H1 (cell line): ENCODE data around the gene SPPL3. TPM values are rescaled to one million over a fixed set of nuclear protein-coding genes. Genes with fewer than 3 reads are reported as not detected.

Experiments
- CTCF ChIA-PET: fragments of 300-600 bp; sonication (Branson Sonifier 250); formaldehyde crosslinking; loops from one replicate; lab custom pipeline; 2021; ENCODE audit not compliant: partially characterized antibody; lab: Charles Lee
- POLR2A ChIA-PET: fragments of 300-600 bp; sonication (Branson Sonifier 250); formaldehyde crosslinking; loops from one replicate; lab custom pipeline; 2021; ENCODE audit warnings: inconsistent platforms; ENCODE audit not compliant: partially characterized antibody; lab: Charles Lee
- DNase-seq, 2 experiments: peaks; one replicate each; pipeline versions ENCODE4 v3.0.0 to v3.0.0-alpha.2; 2010 to 2022; ENCODE audit warnings: low spot score in 2 of 2, low read depth in 1 of 2, mixed read lengths in 1 of 2
- FAIRE-seq: peaks from 2 replicates; lab custom pipeline; 2011; peaks lifted over from hg19 to GRCh38; lab: Jason Lieb, UNC
- H2AFZ ChIP-seq: 2 replicates; pipeline ENCODE4 v1.8.1; 2012; ENCODE audit warnings: low read length, inconsistent platforms
- H2AK5ac ChIP-seq: 2 replicates; pipeline ENCODE4 v1.6.1; 2013; ENCODE audit warnings: low read depth, low read length
- H2BK120ac ChIP-seq: replicated peaks from 2 replicates; pipeline ENCODE3; 2013; ENCODE audit warnings: low read depth, low read length, inconsistent platforms
- H2BK12ac ChIP-seq: 2 replicates; pipeline ENCODE4 v1.6.1; 2013; ENCODE audit warnings: low read depth, low read length
- H2BK15ac ChIP-seq: 2 replicates; pipeline ENCODE4 v1.6.1; 2013; ENCODE audit warnings: low read length
- H2BK20ac ChIP-seq: 2 replicates; pipeline ENCODE4 v1.6.1; 2013; ENCODE audit warnings: low read length
- H2BK5ac ChIP-seq: 2 replicates; pipeline ENCODE4 v1.6.1; 2013; ENCODE audit warnings: low read depth, low read length
- H3K14ac ChIP-seq: 2 replicates; pipeline ENCODE4 v1.6.1; 2013; ENCODE audit warnings: inconsistent platforms; ENCODE audit not compliant: insufficient read length
- H3K18ac ChIP-seq: 2 replicates; pipeline ENCODE4 v1.6.1; 2013; ENCODE audit warnings: low read length; ENCODE audit errors: extremely low read depth
- H3K23ac ChIP-seq: 2 replicates; pipeline ENCODE4 v1.6.1; 2013; ENCODE audit warnings: inconsistent platforms; ENCODE audit not compliant: insufficient read length
- H3K23me2 ChIP-seq: 2 replicates; pipeline ENCODE4 v1.6.1; 2013; ENCODE audit warnings: low read depth, low read length
- H3K27ac ChIP-seq: 2 replicates; pipeline ENCODE4 v1.6.1; 2011; ENCODE audit warnings: low read depth, low read length, inconsistent platforms
- H3K27me3 ChIP-seq, 4 experiments: replicated peaks in 1 of 4; 1 replicate in 1 of 4; 2 replicates in 3 of 4; pipeline versions ENCODE4 v1.6.1 to v1.8.1; 2011 to 2013; ENCODE audit warnings: low read length in 3 of 4, mild to moderate bottlenecking in 3 of 4, inconsistent platforms in 2 of 4, mixed read lengths in 2 of 4, moderate library complexity in 1 of 4; ENCODE audit not compliant: control insufficient read depth in 3 of 4, insufficient read depth in 3 of 4; ENCODE audit errors: extremely low read depth in 1 of 4
- H3K36me3 ChIP-seq, 4 experiments: 2 replicates each; pipeline versions ENCODE4 v1.6.1 to v1.8.1; 2011 to 2013; ENCODE audit warnings: mild to moderate bottlenecking in 4 of 4, low read length in 3 of 4, moderate library complexity in 2 of 4, control low read depth in 1 of 4, inconsistent platforms in 1 of 4; ENCODE audit not compliant: insufficient read depth in 4 of 4, control insufficient read depth in 2 of 4
- H3K4ac ChIP-seq: replicated peaks from 2 replicates; pipeline ENCODE3; 2013; ENCODE audit warnings: low read length, low read depth, mixed read lengths, inconsistent platforms; ENCODE audit not compliant: insufficient read length
- H3K4me1 ChIP-seq, 4 experiments: replicated peaks in 1 of 4; 1 replicate in 1 of 4; 2 replicates in 3 of 4; pipeline versions ENCODE4 v1.6.1 to v1.8.1; 2011 to 2013; ENCODE audit warnings: low read length in 3 of 4, inconsistent platforms in 2 of 4, mixed read lengths in 1 of 4; ENCODE audit not compliant: insufficient read depth in 4 of 4, control insufficient read depth in 3 of 4
- H3K4me2 ChIP-seq, 2 experiments: 2 replicates each; pipeline versions ENCODE4 v1.6.1 to v1.8.1; 2011 to 2013; ENCODE audit warnings: low read depth in 2 of 2, low read length in 2 of 2, control low read depth in 1 of 2, inconsistent platforms in 1 of 2, mild to moderate bottlenecking in 1 of 2; ENCODE audit not compliant: insufficient read depth in 1 of 2
- H3K4me3 ChIP-seq, 4 experiments: fragments of 200-600, 300-600 bp in 1 of 4; sonication (generic), shearing (Covaris generic), sonication (Bioruptor Twin) in 1 of 4; 2 replicates each; pipeline versions ENCODE4 v1.5.1 to v1.8.1; 2011 to 2016; ENCODE audit warnings: low read length in 4 of 4, low read depth in 3 of 4, control low read depth in 2 of 4, inconsistent platforms in 2 of 4, mild to moderate bottlenecking in 2 of 4, mixed read lengths in 1 of 4, moderate library complexity in 1 of 4; ENCODE audit not compliant: insufficient read depth in 2 of 4; ENCODE audit errors: extremely low read depth in 1 of 4
- H3K56ac ChIP-seq: replicated peaks from 2 replicates; pipeline ENCODE3; 2013; ENCODE audit warnings: low read depth, mild to moderate bottlenecking, mixed read lengths, low read length, inconsistent platforms; ENCODE audit not compliant: insufficient read length
- H3K79me1 ChIP-seq: 2 replicates; pipeline ENCODE4 v1.6.1; 2013; ENCODE audit warnings: low read depth, low read length, control low read depth
- H3K79me2 ChIP-seq, 2 experiments: 2 replicates each; pipeline versions ENCODE4 v1.6.1 to v1.8.1; 2012 to 2013; ENCODE audit warnings: low read length in 2 of 2, mild to moderate bottlenecking in 2 of 2, inconsistent platforms in 1 of 2; ENCODE audit not compliant: insufficient read depth in 2 of 2, control insufficient read depth in 1 of 2
- H3K9ac ChIP-seq, 4 experiments: replicated peaks in 1 of 4; 1 replicate in 1 of 4; 2 replicates in 3 of 4; pipeline versions ENCODE4 v1.6.1 to v1.8.1; 2011 to 2013; ENCODE audit warnings: low read depth in 3 of 4, low read length in 3 of 4, control low read depth in 2 of 4, mild to moderate bottlenecking in 2 of 4, moderate library complexity in 2 of 4, inconsistent platforms in 1 of 4; ENCODE audit errors: extremely low read depth in 1 of 4
- H3K9me3 ChIP-seq, 2 experiments: 2 replicates each; pipeline versions ENCODE4 v1.6.1 to v1.8.1; 2012 to 2013; ENCODE audit warnings: mild to moderate bottlenecking in 2 of 2, moderate library complexity in 2 of 2, control low read depth in 1 of 2, inconsistent platforms in 1 of 2, low read depth in 1 of 2, low read length in 1 of 2, mixed read lengths in 1 of 2; ENCODE audit not compliant: insufficient read depth in 2 of 2
- H4K20me1 ChIP-seq, 2 experiments: replicated peaks in 1 of 2; 2 replicates each; pipeline versions ENCODE3 to v1.8.1; 2011 to 2013; ENCODE audit warnings: inconsistent platforms in 2 of 2, low read length in 2 of 2, mild to moderate bottlenecking in 1 of 2; ENCODE audit not compliant: insufficient read depth in 2 of 2, control insufficient read depth in 1 of 2
- H4K5ac ChIP-seq: 2 replicates; pipeline ENCODE4 v1.6.1; 2013; ENCODE audit warnings: low read length, low read depth, mixed read lengths, inconsistent platforms; ENCODE audit not compliant: insufficient read length
- H4K8ac ChIP-seq: 2 replicates; pipeline ENCODE4 v1.8.0; 2013; ENCODE audit warnings: mild to moderate bottlenecking, moderate library complexity, low read length, inconsistent platforms; ENCODE audit not compliant: insufficient read depth; ENCODE audit errors: extremely low read depth
- H4K91ac ChIP-seq: replicated peaks from 2 replicates; pipeline ENCODE3; 2013; ENCODE audit warnings: low read length, mixed read lengths, inconsistent platforms; ENCODE audit not compliant: insufficient read length
- JUN ChIP-seq: IDR thresholded peaks from 2 replicates; pipeline ENCODE4 v1.6.1; 2011; ENCODE audit warnings: low read depth, mild to moderate bottlenecking, improper control_type of control experiment, low read length
- KDM4A ChIP-seq: IDR thresholded peaks from one replicate; pipeline ENCODE4 v1.7.1; 2012; ENCODE audit warnings: low read depth, mild to moderate bottlenecking, moderate library complexity, low read length, inconsistent platforms; ENCODE audit not compliant: severe bottlenecking
- KDM5A ChIP-seq: fragments of 200-600 bp; IDR thresholded peaks from 2 replicates; pipeline ENCODE4 v1.7.1; 2012; ENCODE audit warnings: mild to moderate bottlenecking, low read length, inconsistent platforms, mixed read lengths
- SIRT6 ChIP-seq: IDR thresholded peaks from one replicate; pipeline ENCODE4 v1.7.1; 2012; ENCODE audit warnings: low read length, inconsistent platforms
- WGBS, 2 experiments: shearing (Covaris generic) in 1 of 2; methylation state at CpG; one replicate each; pipeline versions ENCODE4 v1.1.6 to v1.1.7; 2013 to 2015; ENCODE audit warnings: low lambda C conversion rate in 2 of 2, mixed read lengths in 2 of 2, inconsistent platforms in 1 of 2, low coverage in 1 of 2, missing lambda C conversion rate in 1 of 2; ENCODE audit not compliant: insufficient replicate concordance in 2 of 2, insufficient coverage in 1 of 2, insufficient read length in 1 of 2; ENCODE audit errors: extremely low coverage in 1 of 2, missing lambda C conversion rate in 1 of 2; 5-methylcytosine and 5-hydroxymethylcytosine counted together
- polyA plus RNA-seq, 7 experiments: library from polyadenylated mRNA; depleted of rRNA in 3 of 7; stranded (reverse) in 5 of 7; unstranded in 2 of 7; fragments of >200 nt in 5 of 7; fragments of 200-250 nt in 2 of 7; gene quantifications; 1 replicate in 5 of 7; 2 replicates in 1 of 7; 4 replicates in 1 of 7; pipeline versions ENCODE4 v1.2.1 to v1.2.3, GENCODE V29; 2011 to 2013; ENCODE audit warnings: missing spikeins in 2 of 7, mixed read lengths in 2 of 7
- total RNA-seq: library from RNA; stranded (reverse); fragmentation: NEBNext Ultra II Directional; extraction: Animal tissue kit (Norgen Biotek cat#: 25700); gene quantifications from 2 replicates; pipeline ENCODE4 v1.2.1, GENCODE V29; 2021

SPPL3 gene
- total and polyA plus RNA-seq, 2 of the 8 experiments (the other 6 are each of a cell fraction or from before 2014, with no cell fraction given): 27.3 to 48.4 TPM

DNA sequence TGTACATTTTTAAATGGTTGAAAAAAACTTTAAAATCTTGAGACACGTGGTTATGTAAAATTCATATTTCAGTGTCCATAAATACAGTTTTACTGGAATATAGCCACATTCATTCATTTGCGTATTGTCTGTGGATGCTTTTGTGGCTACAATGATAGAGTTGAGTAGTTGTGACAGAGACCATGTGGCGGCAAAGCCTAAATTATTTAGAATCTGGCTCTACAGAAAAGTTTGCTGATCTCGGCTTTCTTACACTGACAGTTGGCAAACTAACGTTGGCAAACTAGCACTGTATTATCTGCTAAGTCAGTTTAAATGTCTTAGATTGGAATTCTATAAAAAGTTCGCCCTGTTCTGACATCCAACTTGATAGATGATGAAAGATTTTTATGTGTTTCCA, 191.5 kb downstream of the SPPL3 start:
- Histone ChIP-seq H3K18ac (no peak overlapping the region), H4K8ac (no peak overlapping the region), H2AFZ (no peak overlapping the region), H3K4me1 (peaks cover 5 to 13% (median 9%) of the 10 kb centered on the region in 4 experiments; a peak in 6 of 7 replicates), H2AK5ac (no peak overlapping the region), H3K4me2 (no peak overlapping the region), H4K20me1 (peaks cover 2 to 6% of the 10 kb centered on the region in 2 experiments), H3K56ac (no peak overlapping the region), H3K79me1 (peaks cover 13% of the 10 kb centered on the region), H3K14ac (no peak overlapping the region), H3K23ac (no peak overlapping the region), H4K91ac (no peak overlapping the region), H3K4me3 (no peak overlapping the region), H3K36me3 (peaks cover 16 to 43% (median 30%) of the 10 kb centered on the region in 4 experiments), H2BK120ac (no peak overlapping the region), H3K79me2 (peaks cover 0 to 28% of the 10 kb centered on the region in 2 experiments; a peak in 2 of 4 replicates), H3K27me3 (no peaks in the 10 kb centered on the region), H4K5ac (no peak overlapping the region), H2BK20ac (no peak overlapping the region), H3K9me3 (no peaks in the 10 kb centered on the region), H3K4ac (no peak overlapping the region), H2BK5ac (no peak overlapping the region), H3K9ac (no peak overlapping the region), H2BK12ac (no peak overlapping the region), H3K27ac (no peak overlapping the region), H2BK15ac (no peak overlapping the region), H3K23me2 (peaks cover 5% of the 10 kb centered on the region; the same call in 1 of the 2 replicates)
- WGBS, 2 experiments: 89% methylated on average over 6 of the region's 6 CpGs; no CpG with 5 or more reads in 1 of the 2 experiments
- ChIA-PET POLR2A (interaction anchor here (1.2 to 5.4 kb wide), 4 partner anchors 13 to 132 kb away, joined by 3 to 42 read pairs (median 6); partner anchors contain the start of genes ACADS and MLEC), CTCF (interaction anchor here (1.0 to 5.4 kb wide), 4 partner anchors 65 to 260 kb away, joined by 3 to 56 read pairs (median 5); partner anchors contain the start of gene POP5)
- DNase-seq: no peak
- FAIRE-seq: no peak
- TF ChIP-seq SIRT6: no peak
- TF ChIP-seq JUN: no peak
- TF ChIP-seq KDM5A: no peak
- no peak for TF ChIP-seq KDM4A
